GM18517 (cell line): ENCODE results near the gene FBXO47.

Source experiments
- ATAC-seq: cut with Tn5 transposase; IDR thresholded peaks from one replicate; pipeline ENCODE4 v1.9.1; 2021; ENCODE audit warnings: mild to moderate bottlenecking, moderate library complexity; ENCODE audit not compliant: unreplicated experiment

Gene FBXO47

GRCh38 chr17:38967290-38967738, at the start of gene FBXO47:
Gene FBXO47 (minus strand): TSS chr17:38967403. CDS start chr17:38963025, 4,378 bp downstream.
- no peak for ATAC-seq

- no peak for ATAC-seq
Measured at GRCh38 chr17:39016193-39017153, 49.3 kb upstream of the FBXO47 start.

- ATAC-seq: no peak
Measured at GRCh38 chr17:39015546-39015935, 48.3 kb upstream of the FBXO47 start.

GRCh38 chr17:39014795-39015545, 47.8 kb upstream of the FBXO47 start:
- ATAC-seq: no peak

- no peak for ATAC-seq
Measured at GRCh38 chr17:39014044-39014794, 47.0 kb upstream of the FBXO47 start.

GRCh38 chr17:39012725-39013124, 45.5 kb upstream of the FBXO47 start:
- no peak for ATAC-seq

GRCh38 chr17:39011907-39012468, 44.8 kb upstream of the FBXO47 start:
- ATAC-seq: no peak

- ATAC-seq: no peak
Measured at GRCh38 chr17:39009581-39010001, 42.4 kb upstream of the FBXO47 start.

- ATAC-seq: no peak
Measured at GRCh38 chr17:39008633-39009032, 41.4 kb upstream of the FBXO47 start.

- ATAC-seq: no peak
Measured at GRCh38 chr17:39002991-39003715, 36.0 kb upstream of the FBXO47 start.

GRCh38 chr17:39001703-39002637, 34.8 kb upstream of the FBXO47 start:
- ATAC-seq: no peak

- no peak for ATAC-seq
Measured at GRCh38 chr17:39000021-39000601, 32.9 kb upstream of the FBXO47 start.

- ATAC-seq: no peak
Measured at GRCh38 chr17:38996660-38997337, 29.6 kb upstream of the FBXO47 start.

- ATAC-seq: no peak
Measured at GRCh38 chr17:38994026-38994425, 26.8 kb upstream of the FBXO47 start.

- ATAC-seq: no peak
Measured at GRCh38 chr17:38984666-38985065, 17.5 kb upstream of the FBXO47 start.

GRCh38 chr17:38982858-38983746, 15.9 kb upstream of the FBXO47 start:
- no peak for ATAC-seq

GRCh38 chr17:38981636-38982035, 14.4 kb upstream of the FBXO47 start:
- no peak for ATAC-seq
